GM19397 (cell line): ENCODE results near the gene LRP5.
"Not testable (repeated sequence)": the region's sequence is repeated elsewhere in the genome, so short reads cannot be mapped to it uniquely, and the experiment has no call there.

Experiments used
- ATAC-seq: cut with Tn5 transposase; IDR thresholded peaks from one replicate; pipeline ENCODE4 v1.9.1; 2021; ENCODE audit warnings: mild to moderate bottlenecking, moderate library complexity; ENCODE audit not compliant: unreplicated experiment

LRP5 gene

DNA sequence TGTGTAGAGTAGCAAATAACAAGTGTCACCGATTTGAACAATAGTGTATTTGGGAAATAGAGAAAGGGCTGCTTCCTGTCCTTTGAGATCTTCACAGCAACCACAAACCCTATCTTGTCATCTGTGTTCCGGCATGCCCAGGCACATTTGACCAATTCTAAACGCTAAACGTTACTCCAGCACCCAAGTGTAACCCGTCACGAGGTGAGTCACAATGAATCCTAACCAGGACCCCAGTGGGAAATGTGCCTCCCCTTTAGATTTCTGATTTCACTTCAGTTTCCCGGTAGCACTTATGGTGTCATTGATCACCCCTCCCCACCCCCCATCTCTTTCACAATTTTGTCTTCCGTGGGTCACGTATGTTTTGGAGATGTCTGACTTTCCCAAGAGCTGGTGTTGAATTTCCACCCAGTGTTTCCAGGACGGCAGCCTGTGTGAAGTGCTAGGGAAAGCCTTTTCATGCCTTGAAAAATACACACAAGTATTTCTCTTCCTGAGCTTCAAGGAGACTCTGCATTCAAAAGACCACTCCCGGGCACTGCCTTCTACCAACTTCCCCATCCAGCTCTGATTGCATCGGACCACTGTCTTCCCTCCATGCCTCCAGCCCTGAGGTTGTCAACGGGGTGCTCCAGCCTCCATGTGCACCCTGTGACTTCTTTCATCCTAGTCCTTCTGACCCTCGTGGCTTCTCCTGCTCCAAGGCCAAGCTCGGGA lies 30.1 kb upstream of the LRP5 start:
- no peak for ATAC-seq

- no peak for ATAC-seq
These were observed 29.5 kb upstream of the LRP5 start for GRCh38 chr11:68282861-68283230.

DNA sequence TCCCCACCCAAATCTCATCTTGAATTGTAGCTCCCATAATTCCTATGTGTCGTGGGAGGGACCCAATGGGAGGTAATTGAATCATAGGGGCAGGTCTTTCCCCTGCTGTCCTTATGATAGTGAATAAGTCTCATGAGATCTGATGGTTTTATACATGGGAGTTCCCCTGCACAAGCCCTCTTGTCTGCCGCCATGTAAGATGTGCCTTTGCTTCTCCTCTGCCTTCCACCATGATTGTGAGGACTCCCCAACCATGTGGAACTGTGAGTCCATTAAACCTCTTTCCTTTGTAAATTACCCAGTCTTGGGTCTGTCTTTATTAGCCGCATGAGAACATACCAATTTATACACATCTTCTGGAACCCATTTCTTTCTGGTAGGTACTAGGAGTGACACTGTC lies 27.8 kb upstream of the LRP5 start:
- not testable (repeated sequence) for ATAC-seq

GRCh38 chr11:68287419-68287818 lies 25.0 kb upstream of the LRP5 start:
- no peak for ATAC-seq

DNA sequence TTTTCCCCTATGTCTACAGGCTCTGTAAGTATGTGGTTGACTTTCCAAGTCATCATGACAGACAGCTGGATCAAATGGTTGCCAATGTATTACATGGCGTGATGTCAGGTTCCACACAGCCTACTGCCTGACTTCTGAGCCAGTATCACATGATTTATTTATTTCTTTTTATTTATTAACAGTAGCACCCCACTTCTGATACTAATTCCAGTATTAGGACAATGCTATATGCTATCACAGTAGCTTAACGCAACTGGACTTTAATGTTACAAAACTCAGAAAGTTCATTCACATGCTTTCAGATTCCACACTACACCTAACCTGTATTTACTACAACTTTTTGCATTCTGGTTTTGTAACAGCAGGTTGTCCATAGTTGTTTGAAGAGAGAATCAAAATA lies 22.9 kb upstream of the LRP5 start:
- no peak for ATAC-seq

- ATAC-seq, result no peak
These were observed 18.7 kb upstream of the LRP5 start for GRCh38 chr11:68293708-68294107.

DNA sequence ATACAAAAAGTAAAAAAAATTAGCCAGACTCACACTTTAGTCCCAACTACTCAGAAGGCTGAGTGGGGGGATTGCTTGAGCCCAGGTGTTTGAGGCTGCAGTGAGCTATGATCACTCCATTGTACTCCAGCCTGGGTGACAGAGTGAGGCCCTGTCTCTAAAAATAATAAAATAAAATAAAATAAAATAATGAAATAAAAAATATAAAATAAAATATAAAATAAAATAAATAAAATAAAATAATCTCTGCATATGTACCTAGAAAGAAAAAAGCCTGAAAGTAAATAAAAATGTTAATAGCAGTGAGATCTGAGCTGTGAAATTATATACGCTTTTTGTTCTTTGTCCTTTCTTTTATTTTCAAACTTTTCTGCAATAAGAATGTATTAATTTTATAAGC lies 17.1 kb upstream of the LRP5 start:
- ATAC-seq, result no peak

- no peak for ATAC-seq
These were observed 16.5 kb upstream of the LRP5 start for GRCh38 chr11:68295940-68296339.

DNA sequence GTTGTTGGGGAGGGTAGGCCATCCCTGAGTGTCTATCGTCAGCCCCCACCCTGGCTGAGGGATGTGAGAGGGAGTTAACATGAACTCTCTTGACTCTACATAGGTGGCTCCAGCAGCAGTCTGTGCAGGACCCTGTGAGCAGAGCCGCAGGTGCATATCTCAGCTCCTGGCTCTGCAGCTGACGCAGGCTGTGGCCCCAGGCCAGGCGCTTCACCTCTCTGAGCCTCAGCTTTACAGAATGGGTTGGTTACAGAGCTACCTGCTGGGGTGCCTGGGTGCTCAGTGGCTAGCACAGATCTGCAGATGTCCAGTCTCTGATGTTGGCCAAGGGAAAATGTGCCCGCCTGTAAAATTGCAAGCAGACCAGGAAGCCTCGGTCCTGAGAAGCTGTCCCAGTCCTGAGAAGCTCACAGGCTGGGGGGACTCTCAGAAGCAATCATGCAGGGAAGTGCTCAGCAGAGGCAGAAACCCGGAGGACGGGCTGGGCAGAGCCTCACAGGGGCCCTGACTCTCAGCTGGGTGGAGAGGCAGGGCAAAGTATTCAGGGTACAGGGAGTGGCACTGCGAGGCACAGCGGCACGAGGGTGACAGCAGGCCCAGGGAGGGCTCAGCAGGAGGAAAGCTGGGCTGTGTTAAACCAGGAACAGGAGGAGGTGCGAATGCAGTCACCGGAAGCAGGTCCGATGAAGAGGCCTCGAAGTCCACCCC lies 15.9 kb upstream of the LRP5 start:
- ATAC-seq, result no peak

DNA sequence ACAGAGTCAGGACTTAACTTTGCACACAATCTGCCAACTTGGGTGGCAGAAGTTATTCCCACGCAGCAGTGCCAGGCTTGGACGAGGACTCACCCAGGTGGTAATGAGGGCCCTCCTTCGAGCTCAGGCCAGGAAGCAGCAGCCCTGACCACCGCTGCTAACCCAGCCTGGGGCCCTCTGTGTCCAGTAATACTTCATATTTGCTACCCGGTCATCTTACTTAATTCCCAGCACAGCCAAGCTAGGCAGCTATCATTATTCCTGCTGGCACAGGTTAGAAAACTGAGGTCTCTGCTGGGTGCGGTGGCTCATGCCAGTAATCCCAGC lies 15.4 kb upstream of the LRP5 start:
- ATAC-seq, result no peak

- ATAC-seq, result peak; percentile 18
These were observed 14.9 kb upstream of the LRP5 start for GRCh38 chr11:68297494-68297811.

DNA sequence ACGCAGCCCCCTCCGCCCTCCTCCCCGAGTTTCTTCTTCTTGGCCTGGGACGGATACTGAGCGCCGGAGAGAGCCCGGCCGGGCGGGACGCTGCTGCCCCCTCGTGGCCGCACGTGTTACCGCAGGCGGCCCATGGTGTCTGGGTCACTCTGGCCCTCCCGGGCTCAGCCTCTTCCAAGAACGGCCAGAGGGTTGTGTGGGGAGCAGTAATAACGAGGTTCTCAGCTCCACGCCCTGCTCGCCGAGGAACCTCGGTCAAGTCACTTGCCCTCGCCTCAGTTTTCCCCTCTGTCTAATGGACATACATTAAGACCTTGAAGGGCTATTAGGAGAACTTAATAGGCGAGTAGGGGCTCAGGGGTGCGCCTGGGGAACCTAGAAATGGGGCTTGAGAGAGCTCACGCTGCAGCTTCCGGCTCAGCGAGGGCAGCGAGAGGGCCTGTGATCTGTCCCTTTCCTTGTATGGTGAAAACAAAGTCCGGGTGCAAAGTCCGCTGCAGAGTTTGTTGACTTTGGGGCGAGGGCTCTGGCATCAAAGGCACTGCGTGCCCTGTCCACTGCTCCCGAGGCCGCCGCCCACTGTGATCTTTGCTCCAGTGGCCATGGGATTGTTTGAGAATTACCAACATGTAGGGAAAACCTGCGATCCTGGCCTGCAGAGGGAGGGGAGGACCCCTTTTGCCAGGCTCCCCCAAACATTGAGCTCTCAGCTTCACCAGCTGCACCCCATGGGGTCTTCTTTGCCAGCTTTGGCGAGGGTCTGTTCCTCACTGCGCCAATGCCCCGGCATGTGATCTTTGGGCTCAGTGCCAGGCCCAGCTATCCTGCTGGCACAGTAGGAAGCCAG lies 14.4 kb upstream of the LRP5 start:
- peak; percentile 58 for ATAC-seq

- no peak for ATAC-seq
These were observed 13.5 kb upstream of the LRP5 start for GRCh38 chr11:68298659-68299516.

GRCh38 chr11:68299517-68299879 lies 12.9 kb upstream of the LRP5 start:
- ATAC-seq, result not testable (repeated sequence)

GRCh38 chr11:68300076-68300830 lies 12.1 kb upstream of the LRP5 start:
- ATAC-seq, result no peak

DNA sequence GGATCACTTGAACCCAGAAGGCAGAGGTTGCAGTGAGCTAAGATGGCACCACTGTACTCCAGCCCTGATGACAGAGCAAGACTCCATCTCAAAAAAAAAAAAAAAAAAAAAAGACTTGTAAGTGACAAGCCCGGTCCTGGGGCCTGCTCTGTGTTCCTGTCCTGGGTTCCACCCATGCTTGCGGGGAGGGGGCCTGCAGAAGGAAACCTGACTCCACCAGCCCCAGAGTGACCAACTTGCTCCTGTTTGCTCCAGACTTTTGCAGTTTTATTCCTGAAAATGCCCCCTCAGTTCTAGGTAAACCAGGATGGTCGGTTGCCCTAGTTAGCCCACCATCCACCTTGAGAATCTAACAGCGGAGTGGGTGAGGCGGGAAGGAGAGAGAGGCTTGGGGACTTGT lies 10.1 kb upstream of the LRP5 start:
- ATAC-seq, result no peak

- no peak for ATAC-seq
These were observed 9.7 kb upstream of the LRP5 start for GRCh38 chr11:68302670-68303069.

GRCh38 chr11:68303083-68303482 lies 9.3 kb upstream of the LRP5 start:
- no peak for ATAC-seq

DNA sequence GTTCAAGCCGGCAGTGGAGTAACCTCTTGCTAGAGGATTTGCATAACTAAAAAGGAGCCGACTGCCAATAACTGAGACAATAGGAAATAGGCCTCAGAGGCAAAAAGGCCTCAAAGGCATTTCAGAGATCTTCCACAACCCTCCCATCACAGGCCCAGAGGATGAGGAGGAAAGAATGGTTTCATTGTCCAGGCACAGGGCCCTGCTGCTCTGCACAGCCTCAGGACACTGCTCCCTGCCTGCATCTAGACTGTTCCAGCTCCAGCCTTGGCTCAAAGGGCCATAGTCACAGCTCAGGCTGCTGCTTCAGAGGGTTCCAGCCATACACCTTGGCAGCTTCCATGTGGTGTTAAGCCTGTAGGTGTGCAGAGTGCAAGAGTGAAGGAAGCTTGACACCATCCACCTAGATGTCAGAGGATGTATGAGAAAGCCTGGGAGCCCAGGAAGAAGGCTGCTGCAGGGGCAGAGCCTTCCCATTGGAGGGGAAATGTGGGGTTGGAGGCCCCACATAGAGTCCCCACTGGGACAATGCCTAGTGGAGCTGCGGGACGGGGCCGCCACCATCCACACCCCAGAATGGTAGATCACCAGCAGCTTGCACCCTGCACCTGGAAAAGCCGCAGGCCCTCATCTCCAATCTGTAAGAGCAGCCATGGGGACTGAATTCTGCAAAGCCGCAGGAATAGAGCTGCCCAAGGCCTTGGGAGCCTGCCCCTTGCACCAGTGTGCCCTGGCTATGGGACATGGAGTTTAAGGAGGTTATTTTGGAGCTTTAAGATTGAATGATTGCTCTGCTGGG lies 8.2 kb upstream of the LRP5 start:
- ATAC-seq, result no peak

DNA sequence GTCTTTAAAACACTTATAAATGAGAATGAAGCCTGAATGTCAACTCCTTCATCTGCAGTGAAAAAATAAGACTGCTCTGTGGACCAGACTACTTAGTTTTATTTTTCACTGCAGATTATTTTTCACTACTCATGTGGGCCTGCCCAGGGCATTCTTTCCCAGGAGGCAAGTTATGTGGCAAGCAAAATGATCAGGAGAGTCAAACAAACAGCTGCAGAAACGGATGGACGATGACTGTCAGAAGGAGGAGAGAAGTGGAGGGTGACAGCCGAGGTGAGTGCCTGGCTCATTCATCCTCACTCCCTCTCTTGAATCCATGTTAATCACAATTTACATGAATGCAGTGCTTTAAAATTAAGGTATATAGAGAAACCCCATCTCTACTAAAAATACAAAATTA lies 5.8 kb upstream of the LRP5 start:
- ATAC-seq, result no peak
